Measurements from ENCODE around the gene UNC93B1. TPM values are rescaled to one million over a fixed set of nuclear protein-coding genes. Genes with fewer than 3 reads are reported as not detected.

UNC93B1 gene
- total RNA-seq, 1 donor: 17.2 TPM

DNA sequence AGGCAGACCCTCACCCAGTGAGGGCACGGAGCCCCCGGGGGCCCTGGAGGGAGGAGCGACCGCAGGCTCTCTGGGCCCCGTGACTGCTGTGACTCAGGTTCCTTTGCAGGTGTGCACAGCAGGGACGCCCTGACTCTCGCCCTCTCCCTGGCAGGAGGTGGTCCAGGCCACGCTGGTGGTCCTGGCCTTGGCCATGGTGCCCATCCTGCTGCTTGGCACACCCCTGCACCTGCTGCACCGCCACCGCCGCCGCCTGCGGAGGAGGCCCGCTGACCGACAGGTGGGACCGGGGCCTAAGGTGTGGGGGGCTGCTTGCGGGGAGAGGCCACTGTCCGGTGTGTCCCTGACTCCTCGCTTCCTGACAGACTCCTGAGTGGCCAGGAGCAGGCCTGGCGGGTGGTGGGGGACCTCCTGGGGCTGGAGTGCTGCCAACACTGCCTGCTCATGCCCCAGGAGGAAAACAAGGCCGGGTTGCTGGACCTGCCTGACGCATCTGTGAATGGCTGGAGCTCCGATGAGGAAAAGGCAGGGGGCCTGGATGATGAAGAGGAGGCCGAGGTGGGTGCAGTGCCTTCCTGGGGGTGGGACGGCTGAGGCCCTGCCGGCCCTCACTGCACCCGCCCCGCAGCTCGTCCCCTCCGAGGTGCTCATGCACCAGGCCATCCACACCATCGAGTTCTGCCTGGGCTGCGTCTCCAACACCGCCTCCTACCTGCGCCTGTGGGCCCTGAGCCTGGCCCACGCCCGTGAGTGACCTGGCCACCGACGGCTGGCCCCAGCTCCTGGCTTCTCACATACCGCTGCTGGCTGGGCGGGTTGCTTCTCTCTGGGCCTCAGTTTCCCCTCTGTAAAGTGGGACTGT is 45.8 kb upstream of the UNC93B1 start:
- TF ChIP-seq, protein P1, sequence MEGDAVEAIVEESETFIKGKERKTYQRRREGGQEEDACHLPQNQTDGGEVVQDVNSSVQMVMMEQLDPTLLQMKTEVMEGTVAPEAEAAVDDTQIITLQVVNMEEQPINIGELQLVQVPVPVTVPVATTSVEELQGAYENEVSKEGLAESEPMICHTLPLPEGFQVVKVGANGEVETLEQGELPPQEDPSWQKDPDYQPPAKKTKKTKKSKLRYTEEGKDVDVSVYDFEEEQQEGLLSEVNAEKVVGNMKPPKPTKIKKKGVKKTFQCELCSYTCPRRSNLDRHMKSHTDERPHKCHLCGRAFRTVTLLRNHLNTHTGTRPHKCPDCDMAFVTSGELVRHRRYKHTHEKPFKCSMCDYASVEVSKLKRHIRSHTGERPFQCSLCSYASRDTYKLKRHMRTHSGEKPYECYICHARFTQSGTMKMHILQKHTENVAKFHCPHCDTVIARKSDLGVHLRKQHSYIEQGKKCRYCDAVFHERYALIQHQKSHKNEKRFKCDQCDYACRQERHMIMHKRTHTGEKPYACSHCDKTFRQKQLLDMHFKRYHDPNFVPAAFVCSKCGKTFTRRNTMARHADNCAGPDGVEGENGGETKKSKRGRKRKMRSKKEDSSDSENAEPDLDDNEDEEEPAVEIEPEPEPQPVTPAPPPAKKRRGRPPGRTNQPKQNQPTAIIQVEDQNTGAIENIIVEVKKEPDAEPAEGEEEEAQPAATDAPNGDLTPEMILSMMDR (IDR thresholded peaks at IDR 0.05; ENCODE audit: insufficient read depth, low read length): no peak
- no peak overlapping the region for H3K4me3 ChIP-seq (ENCODE audit: low read depth, low read length)
- no peak for DNase-seq (ENCODE audit: low read depth)

DNA sequence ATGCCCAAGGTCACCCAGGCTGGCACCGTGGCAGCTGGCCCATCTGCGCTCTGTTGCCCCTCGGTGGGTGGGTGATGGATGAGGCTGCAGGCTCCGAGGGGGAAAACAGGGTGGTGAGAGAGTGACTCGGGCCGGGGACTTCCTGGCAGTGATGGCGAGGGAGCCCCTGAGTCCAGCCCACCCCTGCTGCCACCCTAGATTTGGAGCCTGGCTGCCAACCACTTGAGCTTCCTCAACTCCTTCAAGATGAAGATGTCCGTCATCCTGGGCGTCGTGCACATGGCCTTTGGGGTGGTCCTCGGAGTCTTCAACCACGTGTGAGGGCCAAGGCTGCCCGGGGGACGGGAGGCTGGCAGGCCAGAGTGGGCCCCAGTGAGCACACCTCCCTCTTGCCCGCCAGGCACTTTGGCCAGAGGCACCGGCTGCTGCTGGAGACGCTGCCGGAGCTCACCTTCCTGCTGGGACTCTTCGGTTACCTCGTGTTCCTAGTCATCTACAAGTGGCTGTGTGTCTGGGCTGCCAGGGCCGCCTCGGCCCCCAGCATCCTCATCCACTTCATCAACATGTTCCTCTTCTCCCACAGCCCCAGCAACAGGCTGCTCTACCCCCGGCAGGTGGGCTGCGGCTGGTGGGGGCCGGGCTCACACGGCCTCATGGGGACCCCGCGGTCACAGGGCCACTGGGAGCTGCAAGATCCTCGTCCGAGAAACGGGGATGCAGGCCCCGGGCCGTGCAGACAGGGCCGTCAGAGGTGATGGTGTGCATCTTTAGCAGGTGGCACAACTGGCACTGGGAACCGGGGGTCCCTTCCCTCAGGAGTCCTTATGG is 45.0 kb upstream of the UNC93B1 start:
- DNase-seq (ENCODE audit: low read depth): no peak
- TF ChIP-seq, protein P1 (IDR thresholded peaks at IDR 0.05; ENCODE audit: insufficient read depth, low read length): no peak
- no peak overlapping the region for H3K4me3 ChIP-seq (ENCODE audit: low read depth, low read length)

DNA sequence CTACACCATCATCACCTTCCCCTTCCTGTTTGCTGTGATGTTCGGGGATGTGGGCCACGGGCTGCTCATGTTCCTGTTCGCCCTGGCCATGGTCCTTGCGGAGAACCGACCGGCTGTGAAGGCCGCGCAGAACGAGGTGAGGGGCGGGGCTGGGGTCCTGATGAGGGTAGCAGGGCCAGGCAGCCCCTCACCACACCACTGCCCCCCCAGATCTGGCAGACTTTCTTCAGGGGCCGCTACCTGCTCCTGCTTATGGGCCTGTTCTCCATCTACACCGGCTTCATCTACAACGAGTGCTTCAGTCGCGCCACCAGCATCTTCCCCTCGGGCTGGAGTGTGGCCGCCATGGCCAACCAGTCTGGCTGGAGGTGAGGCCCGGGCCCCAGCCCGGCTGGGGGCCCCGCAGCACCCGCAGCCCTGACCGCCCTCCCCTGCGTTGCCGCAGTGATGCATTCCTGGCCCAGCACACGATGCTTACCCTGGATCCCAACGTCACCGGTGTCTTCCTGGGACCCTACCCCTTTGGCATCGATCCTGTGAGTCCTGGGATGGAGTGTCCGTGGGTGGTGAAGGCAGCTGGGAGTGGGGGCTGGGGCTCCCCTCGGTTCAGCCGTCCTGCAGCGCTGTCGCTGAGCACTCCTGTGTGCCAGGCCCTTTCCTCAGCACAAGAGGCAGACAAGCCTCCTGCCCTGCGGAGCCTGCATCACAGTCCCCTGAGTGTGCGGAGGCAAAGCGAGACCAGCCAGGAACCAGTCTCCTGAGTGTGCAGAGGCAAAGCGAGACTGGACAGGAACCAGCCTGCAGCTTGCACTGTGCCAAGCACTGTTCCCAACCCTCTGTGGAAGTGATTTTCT is 43.8 kb upstream of the UNC93B1 start:
- no peak overlapping the region for H3K4me3 ChIP-seq (ENCODE audit: low read depth, low read length)
- TF ChIP-seq, protein P1 (IDR thresholded peaks at IDR 0.05; ENCODE audit: insufficient read depth, low read length): no peak
- DNase-seq (ENCODE audit: low read depth): no peak

GRCh38 chr11:68044898-68045351 is 41.0 kb upstream of the UNC93B1 start:
- DNase-seq (ENCODE audit: low read depth): no peak
- TF ChIP-seq, protein P1 (IDR thresholded peaks at IDR 0.05; ENCODE audit: insufficient read depth, low read length): no peak

DNA sequence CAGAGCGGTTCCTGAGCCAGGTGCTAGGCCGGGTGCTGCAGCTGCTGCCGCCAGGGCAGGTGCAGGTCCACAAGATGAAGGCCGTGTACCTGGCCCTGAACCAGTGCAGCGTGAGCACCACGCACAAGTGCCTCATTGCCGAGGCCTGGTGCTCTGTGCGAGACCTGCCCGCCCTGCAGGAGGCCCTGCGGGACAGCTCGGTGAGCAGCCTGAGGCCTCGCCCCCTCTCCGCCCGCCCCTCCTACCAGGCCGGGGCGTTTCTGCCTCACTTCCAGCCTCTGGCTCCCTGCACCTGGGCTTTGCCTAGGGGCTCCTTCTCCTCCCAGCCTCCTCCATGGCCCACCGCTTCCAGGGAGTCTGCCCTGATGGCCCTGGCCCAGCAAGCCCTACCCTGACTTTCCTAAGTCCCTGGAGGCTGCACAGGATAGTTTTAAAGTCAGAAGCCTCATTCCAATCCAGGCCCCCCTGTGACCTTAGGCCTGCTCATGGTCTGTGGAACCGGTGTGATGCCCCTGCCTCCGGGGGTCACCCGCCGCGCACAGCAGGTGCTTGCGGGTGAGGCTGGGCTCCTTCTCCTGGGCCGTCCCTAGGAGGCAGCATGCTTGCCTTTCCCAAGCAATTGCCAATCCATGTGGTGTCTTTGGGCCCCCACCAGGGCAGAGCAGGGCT is 40.4 kb upstream of the UNC93B1 start:
- TF ChIP-seq, protein P1 (IDR thresholded peaks at IDR 0.05; ENCODE audit: insufficient read depth, low read length): no peak
- no peak overlapping the region for H3K4me3 ChIP-seq (ENCODE audit: low read depth, low read length)
- no peak for DNase-seq (ENCODE audit: low read depth)

More at GRCh38 chr11:68044898-68045351, 41.0 kb upstream of the UNC93B1 start:
- H3K4me3 ChIP-seq (ENCODE audit: low read depth, low read length): no peak overlapping the region

All from fibroblast of the aortic adventitia (primary cell).